ENCODE results near the gene PPIE. TPM values are rescaled to one million over a fixed set of nuclear protein-coding genes. Genes with fewer than 3 reads are reported as not detected.

PPIE gene
- total and polyA plus RNA-seq, 2 of the 8 experiments (the other 6 are each of a cell fraction or from before 2014, with no cell fraction given): 38.9 to 56.1 TPM

GRCh38 chr1:39711966-39712340, 26.7 kb upstream of the PPIE start (continued):
- TF ChIP-seq USF2 (IDR thresholded peaks at IDR 0.05; ENCODE audit: low read length) (no peak), E2F6 (IDR thresholded peaks at IDR 0.05) (no peak), YY1 (IDR thresholded peaks at IDR 0.05; ENCODE audit: low read depth, low read length) (no peak), POLR2AphosphoS5 (IDR thresholded peaks at IDR 0.05; ENCODE audit: low read depth, low read length) (peak; percentile 99), SIX5 (IDR thresholded peaks at IDR 0.05; ENCODE audit: low read depth, low read length) (no peak), KDM1A (IDR thresholded peaks at IDR 0.05; ENCODE audit: borderline replicate concordance, low read length) (no peak), JUN (IDR thresholded peaks at IDR 0.05; ENCODE audit: low read depth, low read length) (0 out of 2 replicates have a peak, but pooled peaks have one; percentile 41), PHF8 (conservative IDR thresholded peaks at IDR 0.05; ENCODE audit: low read depth, low read length) (no peak), TAF1 (IDR thresholded peaks at IDR 0.05; ENCODE audit: low read depth, low read length) (no peak), CHD7 (IDR thresholded peaks at IDR 0.05; ENCODE audit: insufficient replicate concordance, low read length) (peak; percentile 23), ASH2L (IDR thresholded peaks at IDR 0.05; ENCODE audit: low read length) (no peak)
